NCI-H146 treated with DMSO at 0.1 percent for 48 hours (cell line): ENCODE results near the gene CLIP1.
"Not testable (repeated sequence)": the region's sequence is repeated elsewhere in the genome, so short reads cannot be mapped to it uniquely, and the experiment has no call there.

ENCODE experiments used
- DNase-seq: peaks from one replicate; lab custom pipeline; 2025; ENCODE audit not compliant: unreplicated experiment; lab: John Stamatoyannopoulos, UW

Gene CLIP1

GRCh38 chr12:122399254-122399591, 23.2 kb downstream of the CLIP1 start:
- DNase-seq = no peak

GRCh38 chr12:122397981-122398380, 24.5 kb downstream of the CLIP1 start:
- DNase-seq = not testable (repeated sequence)

- DNase-seq = no peak
Measured at GRCh38 chr12:122395319-122395718, 27.1 kb downstream of the CLIP1 start.

GRCh38 chr12:122394626-122395194, 27.8 kb downstream of the CLIP1 start:
- no peak for DNase-seq

GRCh38 chr12:122393817-122394216, 28.7 kb downstream of the CLIP1 start:
- no peak for DNase-seq

GRCh38 chr12:122392411-122392810, 30.1 kb downstream of the CLIP1 start:
- DNase-seq = no peak

- no peak for DNase-seq
Measured at GRCh38 chr12:122389677-122390076, 32.8 kb downstream of the CLIP1 start.

- no peak for DNase-seq
Measured at GRCh38 chr12:122387887-122388286, 34.6 kb downstream of the CLIP1 start.

GRCh38 chr12:122385171-122386016, 37.1 kb downstream of the CLIP1 start:
- DNase-seq = no peak

- no peak for DNase-seq
Measured at GRCh38 chr12:122382919-122383350, 39.5 kb downstream of the CLIP1 start.

GRCh38 chr12:122381021-122381420, 41.4 kb downstream of the CLIP1 start:
- DNase-seq = no peak

- not testable (repeated sequence) for DNase-seq
Measured at GRCh38 chr12:122376751-122377150, 45.7 kb downstream of the CLIP1 start.

- DNase-seq = no peak
Measured at GRCh38 chr12:122374707-122375106, 47.8 kb downstream of the CLIP1 start.

- no peak for DNase-seq
Measured at GRCh38 chr12:122371475-122372045, 50.9 kb downstream of the CLIP1 start.

GRCh38 chr12:122368361-122369073, 54.0 kb downstream of the CLIP1 start:
- DNase-seq = peak; percentile 11

- DNase-seq = not testable (repeated sequence)
Measured at GRCh38 chr12:122367632-122368031, 54.8 kb downstream of the CLIP1 start.

- DNase-seq = no peak
Measured at GRCh38 chr12:122366685-122367475, 55.6 kb downstream of the CLIP1 start.

- not testable (repeated sequence) for DNase-seq
Measured at GRCh38 chr12:122365226-122365625, 57.2 kb downstream of the CLIP1 start.

GRCh38 chr12:122363782-122364181, 58.7 kb downstream of the CLIP1 start:
- DNase-seq = no peak

GRCh38 chr12:122362755-122363154, 59.7 kb downstream of the CLIP1 start:
- no peak for DNase-seq

- DNase-seq = not testable (repeated sequence)
Measured at GRCh38 chr12:122358403-122358802, 64.1 kb downstream of the CLIP1 start.
